Ishikawa (cell line): Measurements from ENCODE around the gene PRKAR2B.

Experiments used
- CEBPB ChIP-seq: IDR thresholded peaks from 2 replicates; pipeline ENCODE4 v1.6.1; 2012
- CREB1 ChIP-seq: IDR thresholded peaks from 2 replicates; pipeline ENCODE4 v1.6.1; 2012; ENCODE audit warnings: low read depth
- EGR1 ChIP-seq: IDR thresholded peaks from 2 replicates; pipeline ENCODE4 v1.6.1; 2012
- EP300 ChIP-seq: IDR thresholded peaks from 2 replicates; pipeline ENCODE4 v1.6.1; 2012; ENCODE audit warnings: borderline replicate concordance
- FOXM1 ChIP-seq: IDR thresholded peaks from 2 replicates; pipeline ENCODE4 v1.6.1; 2012; ENCODE audit warnings: low read depth, borderline replicate concordance
- NFIC ChIP-seq: IDR thresholded peaks from 2 replicates; pipeline ENCODE4 v1.6.1; 2012
- RAD21 ChIP-seq: IDR thresholded peaks from 2 replicates; pipeline ENCODE4 v1.6.1; 2012; ENCODE audit warnings: low read depth
- TAF1 ChIP-seq: IDR thresholded peaks from 2 replicates; pipeline ENCODE4 v1.6.1; 2012; ENCODE audit warnings: low read depth, mild to moderate bottlenecking
- TCF12 ChIP-seq: IDR thresholded peaks from 2 replicates; pipeline ENCODE4 v1.6.1; 2012; ENCODE audit warnings: low read depth
- TEAD4 ChIP-seq: IDR thresholded peaks from 2 replicates; pipeline ENCODE4 v1.6.1; 2012
- USF1 ChIP-seq: IDR thresholded peaks from 2 replicates; pipeline ENCODE4 v1.6.1; 2012
- YY1 ChIP-seq: IDR thresholded peaks from 2 replicates; pipeline ENCODE4 v1.6.1; 2012; ENCODE audit warnings: low read depth
- ZBTB7A ChIP-seq: IDR thresholded peaks from 2 replicates; pipeline ENCODE4 v1.6.1; 2012; ENCODE audit warnings: low read depth
- TF ChIP-seq, protein P1 (sequence below): IDR thresholded peaks from 2 replicates; pipeline ENCODE4 v1.6.1; 2012; ENCODE audit warnings: low read depth, mild to moderate bottlenecking
- TF ChIP-seq, protein P2 (sequence below): IDR thresholded peaks from 2 replicates; pipeline ENCODE4 v1.6.1; 2012

Gene PRKAR2B

GRCh38 chr7:107181172-107181571 is 136.7 kb downstream of the PRKAR2B start:
- TF ChIP-seq, protein P1, sequence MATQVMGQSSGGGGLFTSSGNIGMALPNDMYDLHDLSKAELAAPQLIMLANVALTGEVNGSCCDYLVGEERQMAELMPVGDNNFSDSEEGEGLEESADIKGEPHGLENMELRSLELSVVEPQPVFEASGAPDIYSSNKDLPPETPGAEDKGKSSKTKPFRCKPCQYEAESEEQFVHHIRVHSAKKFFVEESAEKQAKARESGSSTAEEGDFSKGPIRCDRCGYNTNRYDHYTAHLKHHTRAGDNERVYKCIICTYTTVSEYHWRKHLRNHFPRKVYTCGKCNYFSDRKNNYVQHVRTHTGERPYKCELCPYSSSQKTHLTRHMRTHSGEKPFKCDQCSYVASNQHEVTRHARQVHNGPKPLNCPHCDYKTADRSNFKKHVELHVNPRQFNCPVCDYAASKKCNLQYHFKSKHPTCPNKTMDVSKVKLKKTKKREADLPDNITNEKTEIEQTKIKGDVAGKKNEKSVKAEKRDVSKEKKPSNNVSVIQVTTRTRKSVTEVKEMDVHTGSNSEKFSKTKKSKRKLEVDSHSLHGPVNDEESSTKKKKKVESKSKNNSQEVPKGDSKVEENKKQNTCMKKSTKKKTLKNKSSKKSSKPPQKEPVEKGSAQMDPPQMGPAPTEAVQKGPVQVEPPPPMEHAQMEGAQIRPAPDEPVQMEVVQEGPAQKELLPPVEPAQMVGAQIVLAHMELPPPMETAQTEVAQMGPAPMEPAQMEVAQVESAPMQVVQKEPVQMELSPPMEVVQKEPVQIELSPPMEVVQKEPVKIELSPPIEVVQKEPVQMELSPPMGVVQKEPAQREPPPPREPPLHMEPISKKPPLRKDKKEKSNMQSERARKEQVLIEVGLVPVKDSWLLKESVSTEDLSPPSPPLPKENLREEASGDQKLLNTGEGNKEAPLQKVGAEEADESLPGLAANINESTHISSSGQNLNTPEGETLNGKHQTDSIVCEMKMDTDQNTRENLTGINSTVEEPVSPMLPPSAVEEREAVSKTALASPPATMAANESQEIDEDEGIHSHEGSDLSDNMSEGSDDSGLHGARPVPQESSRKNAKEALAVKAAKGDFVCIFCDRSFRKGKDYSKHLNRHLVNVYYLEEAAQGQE = no peak
- TF ChIP-seq RAD21 = no peak
- TF ChIP-seq FOXM1 = no peak
- TF ChIP-seq USF1 = no peak
- TF ChIP-seq TCF12 = no peak
- TF ChIP-seq TAF1 = no peak
- TF ChIP-seq EP300 = no peak
- TF ChIP-seq EGR1 = no peak
- TF ChIP-seq CEBPB = no peak
- TF ChIP-seq, protein P2, sequence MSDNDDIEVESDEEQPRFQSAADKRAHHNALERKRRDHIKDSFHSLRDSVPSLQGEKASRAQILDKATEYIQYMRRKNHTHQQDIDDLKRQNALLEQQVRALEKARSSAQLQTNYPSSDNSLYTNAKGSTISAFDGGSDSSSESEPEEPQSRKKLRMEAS = no peak
- TF ChIP-seq NFIC = no peak
- TF ChIP-seq YY1 = no peak

GRCh38 chr7:107185716-107186115 is 141.2 kb downstream of the PRKAR2B start:
- TF ChIP-seq USF1 (no peak), ZBTB7A (no peak), CEBPB (no peak), TCF12 (no peak), EGR1 (no peak), EP300 (no peak)
- TF ChIP-seq, protein P2 = no peak

DNA sequence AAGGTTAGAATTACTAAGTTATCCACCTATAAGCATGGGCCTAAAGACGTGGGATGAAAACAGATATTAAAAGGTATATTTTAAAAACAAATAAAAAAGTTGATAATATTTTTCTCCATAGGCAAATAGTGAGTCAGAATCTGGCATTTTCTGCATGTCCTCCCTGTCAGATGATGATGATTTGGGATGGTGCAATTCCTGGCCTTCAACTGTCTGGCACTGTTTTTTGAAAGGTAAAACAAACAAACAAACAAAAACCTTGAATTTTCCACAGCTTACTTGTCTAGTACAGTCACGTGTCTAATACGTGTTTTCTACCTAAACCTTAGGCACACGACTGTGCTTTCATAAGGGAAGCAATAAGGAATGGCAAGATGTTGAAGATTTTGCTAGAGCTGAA is 141.7 kb downstream of the PRKAR2B start:
- TF ChIP-seq NFIC = no peak
- TF ChIP-seq CEBPB = no peak

DNA sequence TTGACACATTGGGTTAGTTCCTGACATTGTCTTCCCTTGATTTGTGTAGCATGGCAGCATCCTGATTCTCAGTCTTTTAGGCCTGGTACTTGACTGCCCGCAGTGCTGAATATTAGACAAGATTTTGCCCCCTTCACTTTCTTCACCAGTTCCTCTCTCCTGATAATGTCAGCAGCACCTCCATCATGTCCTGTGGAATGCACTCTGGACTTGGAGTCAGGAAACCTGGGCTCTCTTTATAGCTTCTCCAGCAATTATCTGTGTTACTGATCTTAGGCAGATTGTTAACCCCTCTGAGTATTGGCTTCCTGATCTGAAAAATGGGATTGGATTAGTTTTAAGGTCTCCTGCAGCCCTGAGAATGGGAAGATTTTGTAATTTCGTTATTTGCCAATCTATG is 143.3 kb downstream of the PRKAR2B start:
- no peak for TF ChIP-seq EGR1
- no peak for TF ChIP-seq YY1
- TF ChIP-seq, protein P1 = no peak
- TF ChIP-seq TAF1 = no peak
- no peak for TF ChIP-seq EP300
- TF ChIP-seq ZBTB7A = no peak
- TF ChIP-seq FOXM1 = no peak
- TF ChIP-seq, protein P2 = no peak
- TF ChIP-seq RAD21 = no peak

DNA sequence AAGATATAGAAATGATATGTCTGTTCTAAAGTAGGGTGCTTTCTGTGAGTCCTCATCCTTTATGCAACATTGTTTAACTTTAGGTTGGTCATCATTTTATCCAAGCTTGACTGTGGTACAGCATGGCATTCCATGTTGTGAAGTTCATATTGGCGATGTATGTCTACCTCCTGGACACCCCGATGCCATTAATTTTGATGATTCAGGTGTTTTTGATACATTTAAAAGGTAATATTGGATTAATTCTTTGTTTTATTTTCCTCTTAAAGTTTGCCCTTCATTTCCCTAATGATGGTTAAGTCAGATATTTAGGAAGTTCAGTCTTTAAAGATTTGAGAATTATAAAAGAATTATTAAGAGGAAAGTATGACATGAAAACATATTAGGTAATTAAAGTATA is 145.6 kb downstream of the PRKAR2B start:
- TF ChIP-seq YY1 (no peak), EGR1 (no peak), EP300 (no peak), ZBTB7A (no peak), TAF1 (no peak), TEAD4 (no peak), CEBPB (no peak), RAD21 (no peak), FOXM1 (no peak), USF1 (no peak), NFIC (no peak), CREB1 (no peak), TCF12 (no peak)
- TF ChIP-seq, protein P2 = no peak
- TF ChIP-seq, protein P1 = no peak
